NB4 (cell line): ENCODE results near the gene SLF2.
A peak's percentile ranks its signal among the peaks of the same experiment; 100 is the strongest.

Experiments used
- DNase-seq: peaks from one replicate; pipeline ENCODE4 v3.0.0; 2010; ENCODE audit warnings: low read depth
- H3K4me3 ChIP-seq: one replicate; pipeline ENCODE4 v1.5.1; 2011; ENCODE audit warnings: mild to moderate bottlenecking, low read depth, low read length, moderate library complexity
- MYC ChIP-seq: IDR thresholded peaks from 2 replicates; pipeline ENCODE4 v1.6.1; 2011; ENCODE audit warnings: low read depth, low read length
- POLR2A ChIP-seq: IDR thresholded peaks from 2 replicates; pipeline ENCODE4 v1.6.1; 2011; ENCODE audit warnings: mild to moderate bottlenecking; ENCODE audit not compliant: insufficient read length; ENCODE audit errors: extremely low read depth
- TF ChIP-seq, protein P1 (sequence below): IDR thresholded peaks from one replicate; pipeline ENCODE4 v1.5.1; 2012; ENCODE audit warnings: low read depth, low read length
- TF ChIP-seq, protein P2 (sequence below): IDR thresholded peaks from 2 replicates; pipeline ENCODE4 v1.6.1; 2011; ENCODE audit warnings: low read depth, low read length

Gene SLF2

DNA sequence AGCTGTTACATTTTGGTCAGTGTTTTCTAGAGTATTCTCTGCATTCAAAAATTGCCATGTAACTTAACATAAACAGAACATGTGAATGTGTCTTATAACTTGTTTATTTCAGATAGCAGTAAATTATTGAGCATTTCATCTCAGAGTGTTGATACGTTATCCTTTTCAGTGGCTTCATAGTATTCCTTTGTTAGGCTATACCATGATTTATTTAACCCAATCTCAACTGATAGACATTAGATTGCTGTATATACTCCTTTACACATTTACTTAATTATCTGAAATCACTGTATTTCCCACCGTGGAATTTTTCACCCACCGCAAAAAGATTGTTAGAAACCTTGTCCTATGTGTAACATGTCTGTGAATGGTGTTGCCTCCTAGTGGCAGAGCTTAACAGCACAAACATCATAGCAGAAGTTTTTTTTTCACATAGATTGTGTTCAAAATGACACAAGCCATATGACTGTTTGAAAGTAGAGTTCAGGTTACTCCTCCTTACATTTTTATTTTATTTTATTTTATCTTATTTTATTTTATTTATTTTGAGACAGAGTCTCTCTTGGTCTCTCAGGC lies 21.4 kb downstream of the SLF2 start:
- TF ChIP-seq, protein P1, sequence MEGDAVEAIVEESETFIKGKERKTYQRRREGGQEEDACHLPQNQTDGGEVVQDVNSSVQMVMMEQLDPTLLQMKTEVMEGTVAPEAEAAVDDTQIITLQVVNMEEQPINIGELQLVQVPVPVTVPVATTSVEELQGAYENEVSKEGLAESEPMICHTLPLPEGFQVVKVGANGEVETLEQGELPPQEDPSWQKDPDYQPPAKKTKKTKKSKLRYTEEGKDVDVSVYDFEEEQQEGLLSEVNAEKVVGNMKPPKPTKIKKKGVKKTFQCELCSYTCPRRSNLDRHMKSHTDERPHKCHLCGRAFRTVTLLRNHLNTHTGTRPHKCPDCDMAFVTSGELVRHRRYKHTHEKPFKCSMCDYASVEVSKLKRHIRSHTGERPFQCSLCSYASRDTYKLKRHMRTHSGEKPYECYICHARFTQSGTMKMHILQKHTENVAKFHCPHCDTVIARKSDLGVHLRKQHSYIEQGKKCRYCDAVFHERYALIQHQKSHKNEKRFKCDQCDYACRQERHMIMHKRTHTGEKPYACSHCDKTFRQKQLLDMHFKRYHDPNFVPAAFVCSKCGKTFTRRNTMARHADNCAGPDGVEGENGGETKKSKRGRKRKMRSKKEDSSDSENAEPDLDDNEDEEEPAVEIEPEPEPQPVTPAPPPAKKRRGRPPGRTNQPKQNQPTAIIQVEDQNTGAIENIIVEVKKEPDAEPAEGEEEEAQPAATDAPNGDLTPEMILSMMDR = peak; percentile 67
- TF ChIP-seq MYC (no peak), POLR2A (no peak)
- TF ChIP-seq, protein P2, sequence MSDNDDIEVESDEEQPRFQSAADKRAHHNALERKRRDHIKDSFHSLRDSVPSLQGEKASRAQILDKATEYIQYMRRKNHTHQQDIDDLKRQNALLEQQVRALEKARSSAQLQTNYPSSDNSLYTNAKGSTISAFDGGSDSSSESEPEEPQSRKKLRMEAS = no peak
- no peak overlapping the region for H3K4me3 ChIP-seq
- DNase-seq = peak; percentile 37

DNA sequence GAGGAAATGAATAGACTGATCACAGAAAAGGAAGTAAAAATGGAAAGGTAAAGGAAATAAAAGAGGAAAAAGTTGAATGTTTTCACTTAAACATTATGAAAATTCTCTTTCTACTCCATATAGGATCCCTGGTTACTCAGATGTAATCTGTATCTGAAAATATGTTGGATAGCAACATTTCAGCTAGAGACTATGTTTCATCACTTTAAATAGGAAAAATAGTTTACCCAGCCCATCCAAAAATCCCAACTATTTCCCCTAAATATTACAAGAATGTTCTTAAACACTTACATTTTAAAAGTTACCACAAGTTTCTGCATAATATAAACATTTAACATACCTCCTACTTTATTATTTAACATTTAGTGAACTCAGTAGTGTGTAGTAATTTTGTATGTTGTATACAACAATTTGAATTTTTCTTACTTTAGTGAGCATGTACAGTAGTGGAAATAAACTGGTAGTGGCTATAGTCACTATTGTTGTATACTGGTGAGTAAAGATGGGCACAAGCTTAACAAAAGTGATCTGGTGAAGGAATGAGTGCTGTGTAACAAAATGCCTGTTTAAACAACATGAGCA lies 27.1 kb downstream of the SLF2 start:
- no peak overlapping the region for H3K4me3 ChIP-seq
- TF ChIP-seq, protein P2 = no peak
- no peak for TF ChIP-seq POLR2A
- TF ChIP-seq MYC = no peak
- TF ChIP-seq, protein P1 = no peak
- no peak for DNase-seq

DNA sequence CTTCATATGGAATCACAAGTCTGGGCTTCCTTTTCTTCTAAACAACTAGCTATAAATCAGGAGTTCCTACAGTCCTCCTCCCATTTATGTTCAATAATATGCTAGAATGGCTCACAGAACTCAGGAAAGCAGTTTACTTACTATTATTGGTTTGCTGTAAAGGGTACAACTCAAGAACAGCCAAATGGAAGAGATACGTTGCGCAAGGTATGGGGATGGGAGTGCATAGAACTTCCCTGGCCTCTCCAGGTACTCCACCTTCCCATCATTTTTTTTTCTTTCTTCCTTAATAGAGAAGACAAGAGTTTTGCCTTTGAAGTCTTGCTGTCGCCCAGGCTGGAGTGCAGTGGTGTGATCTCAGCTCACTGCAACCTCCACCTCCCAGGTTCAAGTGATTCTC lies 29.5 kb downstream of the SLF2 start:
- H3K4me3 ChIP-seq = no peak overlapping the region
- DNase-seq = no peak
- no peak for TF ChIP-seq POLR2A
- TF ChIP-seq, protein P1 = no peak
- TF ChIP-seq MYC = no peak
- TF ChIP-seq, protein P2 = no peak

DNA sequence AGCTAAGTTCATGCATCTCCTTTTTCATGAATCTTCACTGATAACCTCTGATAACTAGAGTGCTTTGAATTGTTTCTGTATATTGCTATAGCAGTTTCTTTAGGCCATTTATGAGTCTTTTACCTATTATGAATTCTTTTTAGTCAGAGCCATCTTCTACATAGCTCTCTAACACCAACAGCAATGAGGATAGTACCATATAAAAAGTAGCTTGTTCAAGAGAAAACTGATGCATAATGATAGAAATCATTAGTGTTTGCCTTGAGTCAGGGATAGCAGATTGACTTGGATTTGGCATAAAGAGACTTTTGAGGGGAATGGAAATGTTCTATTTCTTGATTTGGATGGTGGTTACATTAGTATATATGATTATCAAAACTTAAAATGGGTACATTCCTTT lies 30.7 kb downstream of the SLF2 start:
- TF ChIP-seq, protein P1 = no peak
- no peak for TF ChIP-seq POLR2A
- TF ChIP-seq, protein P2 = no peak
- TF ChIP-seq MYC = no peak
- H3K4me3 ChIP-seq = no peak overlapping the region
- no peak for DNase-seq

DNA sequence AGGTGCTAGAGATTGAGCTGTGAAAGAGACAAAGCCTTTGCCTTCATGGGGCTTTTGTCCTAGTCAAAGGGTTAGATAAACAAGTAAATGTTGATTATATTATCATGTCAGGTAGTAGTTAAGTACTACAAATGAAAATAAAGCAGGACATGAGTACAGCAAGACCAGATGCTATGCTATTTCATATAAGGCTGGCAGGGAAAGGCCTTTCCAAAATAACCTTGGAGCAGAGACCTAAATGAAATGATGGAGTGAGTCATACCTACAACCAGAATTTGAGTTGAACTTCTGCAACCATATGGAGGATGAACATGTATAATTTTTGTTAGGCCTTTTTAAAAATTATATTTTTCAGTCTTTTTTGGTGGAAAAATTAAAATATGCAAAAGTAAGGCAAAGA lies 33.0 kb downstream of the SLF2 start:
- no peak for DNase-seq
- no peak overlapping the region for H3K4me3 ChIP-seq
- TF ChIP-seq, protein P2 = no peak
- TF ChIP-seq, protein P1 = no peak
- no peak for TF ChIP-seq MYC
- no peak for TF ChIP-seq POLR2A
